GM19351 (cell line): ENCODE data around the gene LSM3.

Experiments
- ATAC-seq: cut with Tn5 transposase; IDR thresholded peaks from one replicate; pipeline ENCODE4 v1.9.1; 2021; ENCODE audit warnings: mild to moderate bottlenecking, moderate library complexity; ENCODE audit not compliant: unreplicated experiment

The LSM3 gene

GRCh38 chr3:14236902-14237301 is 58.3 kb downstream of the LSM3 start:
- no peak for ATAC-seq

DNA sequence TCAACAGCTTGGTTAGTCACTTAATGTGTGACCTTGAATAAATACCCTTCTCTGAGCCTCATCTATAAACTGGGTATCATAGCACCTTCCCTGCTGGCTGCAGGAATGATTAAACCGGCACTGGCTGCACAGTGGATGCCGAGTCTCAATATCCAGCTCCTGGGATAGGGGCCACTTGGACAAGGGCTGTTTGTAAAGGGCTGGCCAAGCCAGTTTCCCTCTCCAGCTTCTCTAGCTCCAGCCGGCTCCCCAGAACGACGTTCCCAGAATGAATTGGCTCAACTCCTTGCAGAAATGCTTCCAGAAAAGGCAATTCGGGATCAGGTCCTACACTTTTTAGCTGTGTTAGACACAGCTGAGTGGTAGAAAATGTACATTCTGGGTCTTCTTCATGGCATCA is 58.8 kb downstream of the LSM3 start:
- no peak for ATAC-seq

DNA sequence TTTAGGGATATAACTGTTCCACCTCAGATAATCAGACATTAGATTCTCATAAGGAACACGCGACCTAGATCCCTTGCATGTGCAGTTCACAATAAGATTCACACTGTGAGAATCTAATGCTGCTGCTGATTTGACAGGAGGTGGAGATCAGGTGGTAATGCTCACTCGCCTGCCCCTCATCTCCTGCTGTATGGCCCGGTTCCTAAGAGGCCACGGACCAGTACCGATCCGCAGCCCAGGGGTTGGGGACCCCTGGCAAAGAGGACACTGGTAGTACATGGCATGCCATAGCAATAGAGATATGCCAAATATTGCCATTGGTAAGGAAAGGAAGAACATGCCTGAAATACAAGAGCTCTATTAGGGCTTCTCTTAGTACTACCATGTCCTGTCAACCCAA is 59.7 kb downstream of the LSM3 start:
- ATAC-seq: no peak

- no peak for ATAC-seq
Measured at GRCh38 chr3:14238930-14239329, 60.3 kb downstream of the LSM3 start.

DNA sequence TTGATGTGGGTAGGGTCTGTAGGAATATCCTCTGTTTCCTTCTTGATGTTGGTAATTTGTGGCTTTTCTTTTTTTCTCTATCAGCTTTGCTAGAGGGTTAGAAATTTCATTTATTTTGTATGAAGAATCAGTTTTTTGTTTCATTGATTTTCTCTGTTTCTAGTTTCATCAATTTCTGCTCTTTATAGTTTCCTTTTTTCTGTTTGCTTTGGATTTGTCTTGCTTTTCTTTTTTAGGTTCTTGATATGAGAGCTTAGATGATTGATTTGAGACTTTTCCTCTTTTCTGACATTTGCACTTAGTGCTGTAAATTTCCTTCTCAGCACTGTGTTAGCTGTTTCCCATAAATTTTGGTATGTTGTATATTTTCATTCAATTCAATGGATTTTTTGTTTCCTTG is 61.3 kb downstream of the LSM3 start:
- ATAC-seq: no peak

GRCh38 chr3:14240366-14240765 is 61.7 kb downstream of the LSM3 start:
- no peak for ATAC-seq

DNA sequence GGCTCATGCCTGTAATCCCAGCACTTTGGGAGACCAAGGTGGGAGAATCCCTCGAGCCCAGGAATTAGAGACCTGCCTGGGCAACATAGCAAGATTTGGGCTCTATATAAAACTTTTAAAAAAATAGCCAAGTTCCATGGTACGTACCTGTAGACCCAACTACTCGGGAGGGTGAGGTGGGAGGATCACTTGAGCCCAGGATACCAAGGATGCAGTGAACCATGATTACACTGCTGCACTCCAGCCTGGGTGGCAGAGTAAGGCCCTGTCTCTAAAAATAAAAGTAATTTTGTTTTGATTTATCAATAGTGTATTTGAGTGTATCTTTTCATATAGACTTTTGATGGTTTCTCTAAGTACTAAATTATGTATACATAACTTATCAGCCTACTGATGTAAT is 63.1 kb downstream of the LSM3 start:
- ATAC-seq: no peak

- ATAC-seq: no peak
Measured at GRCh38 chr3:14242490-14243311, 64.1 kb downstream of the LSM3 start.

GRCh38 chr3:14243782-14244181 is 65.2 kb downstream of the LSM3 start:
- ATAC-seq: no peak

DNA sequence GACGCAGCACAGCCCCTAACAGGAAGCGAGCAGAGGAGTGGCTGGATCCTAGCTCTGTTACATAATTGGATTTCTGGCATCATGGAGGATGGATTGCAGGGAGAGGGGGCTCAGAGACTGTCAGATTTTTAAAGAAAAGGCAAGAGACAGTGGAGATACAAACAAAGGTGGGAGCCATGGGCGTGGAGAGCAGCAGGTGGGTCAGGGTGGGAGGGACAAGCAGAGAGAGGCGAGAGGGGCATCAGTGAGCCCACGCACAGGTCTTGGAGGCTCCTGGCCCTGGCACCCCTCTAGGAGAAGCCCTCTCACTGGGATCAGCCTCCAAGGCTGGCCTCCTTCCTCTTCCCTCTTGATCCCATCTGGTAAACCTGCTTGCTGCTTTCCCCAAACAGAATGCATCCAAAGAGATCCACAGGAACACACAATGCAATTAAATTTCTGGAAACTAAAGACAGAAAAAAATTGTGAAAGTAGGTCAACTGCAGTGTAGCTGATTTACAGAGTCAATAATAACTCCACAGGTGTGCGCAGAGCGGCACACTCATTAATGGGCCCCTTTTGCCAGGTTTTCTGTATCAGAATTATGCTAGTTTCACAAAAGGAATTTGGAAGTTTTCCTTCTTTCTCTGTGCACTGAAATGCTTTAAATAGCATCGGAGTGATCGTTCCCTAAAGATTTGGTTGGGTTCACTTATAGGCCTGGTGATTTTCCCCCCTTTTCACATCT is 66.1 kb downstream of the LSM3 start:
- ATAC-seq: no peak

- no peak for ATAC-seq
Measured at GRCh38 chr3:14245248-14245639, 66.6 kb downstream of the LSM3 start.

GRCh38 chr3:14245822-14246221 is 67.2 kb downstream of the LSM3 start:
- ATAC-seq: no peak

DNA sequence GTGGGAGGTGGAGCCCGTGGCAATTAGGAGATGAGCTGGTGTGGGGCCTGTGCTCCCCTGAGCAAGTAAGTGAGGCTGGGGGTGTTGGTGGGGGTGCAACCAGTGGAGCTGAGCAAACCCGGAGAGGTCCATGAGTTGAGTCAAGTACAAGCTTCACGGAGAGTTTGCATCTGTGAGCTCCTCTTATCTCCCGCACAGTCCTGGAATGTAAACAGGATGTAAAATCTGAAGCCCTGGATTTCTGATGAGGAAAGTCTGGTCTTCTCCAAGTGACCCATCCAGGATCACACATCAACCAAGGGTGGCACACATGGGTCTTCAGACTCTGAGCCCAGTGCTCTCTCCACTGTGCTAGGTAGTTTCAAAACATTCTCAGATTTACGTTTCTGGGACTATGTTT is 67.8 kb downstream of the LSM3 start:
- ATAC-seq: no peak

- ATAC-seq: no peak
Measured at GRCh38 chr3:14248477-14248848, 69.8 kb downstream of the LSM3 start.

DNA sequence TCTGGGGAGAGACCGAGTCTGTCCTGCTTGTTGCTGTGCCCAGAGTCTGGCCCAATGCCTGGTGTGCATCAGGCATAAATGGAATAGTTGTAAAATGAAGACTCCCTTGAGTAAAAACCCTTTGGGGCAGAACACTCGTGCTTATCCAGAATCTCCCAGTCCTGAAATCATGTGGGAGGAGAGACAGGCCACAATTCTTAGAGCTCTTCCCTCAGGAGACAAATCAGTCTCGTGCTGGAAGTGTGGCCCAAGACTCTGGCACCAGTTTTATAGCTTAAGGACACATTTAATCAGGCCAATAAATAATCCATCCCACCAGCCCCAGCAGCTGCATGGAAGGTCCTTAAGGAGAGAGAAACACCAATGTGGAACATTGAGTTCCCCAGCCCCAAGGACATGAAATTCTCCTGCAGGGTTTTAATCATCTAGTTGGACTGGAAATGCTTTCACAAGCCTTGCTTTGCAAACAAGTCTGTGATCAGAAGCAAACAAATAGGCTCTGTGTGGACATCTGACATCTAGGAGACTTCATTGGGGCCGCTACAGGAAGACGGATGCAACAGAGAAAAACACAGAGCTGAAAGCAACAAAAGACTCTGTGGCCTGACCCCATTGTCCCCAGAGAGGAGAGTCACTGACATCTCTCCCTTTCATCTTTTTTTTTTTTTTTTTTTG is 70.4 kb downstream of the LSM3 start:
- ATAC-seq: no peak
